ENCODE measurements around the gene H3-3A. TPM values are rescaled to one million over a fixed set of nuclear protein-coding genes. Genes with fewer than 3 reads are reported as not detected.

The H3-3A gene
- total and polyA plus RNA-seq, 12 donors: 259 to 452 (median 317) TPM

GRCh38 chr1:226100436-226101391, 38.2 kb downstream of the H3-3A start:
- Histone ChIP-seq H3K4me3 (peak overlapping the region in 9 of 10 donors; percentile 27 to 60 (median 50)), H3K27ac (peak overlapping the region in 2 of 10 donors; percentile 29 to 35), H3K4me1 (peaks cover 0 to 15% (median 8%) of the 10 kb centered on the region in 9 donors), H3K36me3 (no peaks in the 10 kb centered on the region), H3K27me3 (no peaks in the 10 kb centered on the region), H3K9me3 (no peaks in the 10 kb centered on the region)
- TF ChIP-seq CTCF (IDR thresholded peaks at IDR 0.05): no peak
- peak in 7 of 8 donors; percentile 12 to 79 (median 68) for ATAC-seq
- intact Hi-C loops (cut with DNase I): loop anchor here in 1 of 10 donors (2.0 kb wide), 1 partner anchor 22 kb away; no protein-coding TSS in a partner anchor
- 13 to 14% methylated on average over 32 of the region's 32 CpGs for WGBS, 2 donors
- peak; percentile 23 to 47 for DNase-seq

GRCh38 chr1:226104671-226105121, 42.2 kb downstream of the H3-3A start:
- intact Hi-C loops (cut with DNase I): loop anchor here in 1 of 10 donors (5.0 kb wide), 1 partner anchor 102 kb away; no protein-coding TSS in a partner anchor
- ATAC-seq: no peak

GRCh38 chr1:226107471-226108460, 45.2 kb downstream of the H3-3A start:
- Histone ChIP-seq H3K27ac (peak overlapping the region in 8 of 10 donors; percentile 99 to 100 (median 99)), H3K27me3 (no peaks in the 10 kb centered on the region), H3K4me1 (peaks cover 18 to 38% (median 33%) of the 10 kb centered on the region in 9 donors), H3K4me3 (no peak overlapping the region), H3K9me3 (no peaks in the 10 kb centered on the region), H3K36me3 (no peaks in the 10 kb centered on the region)
- ATAC-seq: no peak
- no peak for DNase-seq
- 76 to 83% methylated on average over 3 of the region's 3 CpGs for WGBS, 2 donors
- intact Hi-C loops (cut with DNase I): loop anchor here in 2 of 10 donors (2.0 to 5.0 kb wide), 2 partner anchors 25 to 105 kb away; no protein-coding TSS in a partner anchor
- no peak for TF ChIP-seq CTCF (IDR thresholded peaks at IDR 0.05)

More at GRCh38 chr1:226104671-226105121, 42.2 kb downstream of the H3-3A start:
- Histone ChIP-seq H3K27ac (no peak overlapping the region), H3K27me3 (no peaks in the 10 kb centered on the region), H3K36me3 (no peaks in the 10 kb centered on the region), H3K4me1 (peaks cover 9 to 30% (median 24%) of the 10 kb centered on the region in 9 donors), H3K4me3 (no peak overlapping the region), H3K9me3 (no peaks in the 10 kb centered on the region)
- no peak for DNase-seq
- WGBS, 2 donors: 60 to 64% methylated on average over 8 of the region's 8 CpGs
- TF ChIP-seq CTCF (IDR thresholded peaks at IDR 0.05): no peak

Measured in heart right ventricle (tissue), 16 donors.